ENCODE data around the gene NXPH3. TPM values are rescaled to one million over a fixed set of nuclear protein-coding genes. Genes with fewer than 3 reads are reported as not detected.

NXPH3 gene
- total and polyA plus RNA-seq, 9 of the 15 experiments (the other 6 are each of a cell fraction or from before 2014, with no cell fraction given): 0.04 to 0.27 (median 0.07) TPM; not detected in 2

GRCh38 chr17:49579522-49579921 lies 3.9 kb downstream of the NXPH3 start (continued):
- TF ChIP-seq KDM1A (IDR thresholded peaks at IDR 0.05) (no peak), ELF4 (CRISPR knock-in tag; IDR thresholded peaks at IDR 0.05) (no peak)
- TF ChIP-seq, protein P1, sequence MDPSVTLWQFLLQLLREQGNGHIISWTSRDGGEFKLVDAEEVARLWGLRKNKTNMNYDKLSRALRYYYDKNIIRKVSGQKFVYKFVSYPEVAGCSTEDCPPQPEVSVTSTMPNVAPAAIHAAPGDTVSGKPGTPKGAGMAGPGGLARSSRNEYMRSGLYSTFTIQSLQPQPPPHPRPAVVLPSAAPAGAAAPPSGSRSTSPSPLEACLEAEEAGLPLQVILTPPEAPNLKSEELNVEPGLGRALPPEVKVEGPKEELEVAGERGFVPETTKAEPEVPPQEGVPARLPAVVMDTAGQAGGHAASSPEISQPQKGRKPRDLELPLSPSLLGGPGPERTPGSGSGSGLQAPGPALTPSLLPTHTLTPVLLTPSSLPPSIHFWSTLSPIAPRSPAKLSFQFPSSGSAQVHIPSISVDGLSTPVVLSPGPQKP (CRISPR knock-in tag; IDR thresholded peaks at IDR 0.05): no peak

DNA sequence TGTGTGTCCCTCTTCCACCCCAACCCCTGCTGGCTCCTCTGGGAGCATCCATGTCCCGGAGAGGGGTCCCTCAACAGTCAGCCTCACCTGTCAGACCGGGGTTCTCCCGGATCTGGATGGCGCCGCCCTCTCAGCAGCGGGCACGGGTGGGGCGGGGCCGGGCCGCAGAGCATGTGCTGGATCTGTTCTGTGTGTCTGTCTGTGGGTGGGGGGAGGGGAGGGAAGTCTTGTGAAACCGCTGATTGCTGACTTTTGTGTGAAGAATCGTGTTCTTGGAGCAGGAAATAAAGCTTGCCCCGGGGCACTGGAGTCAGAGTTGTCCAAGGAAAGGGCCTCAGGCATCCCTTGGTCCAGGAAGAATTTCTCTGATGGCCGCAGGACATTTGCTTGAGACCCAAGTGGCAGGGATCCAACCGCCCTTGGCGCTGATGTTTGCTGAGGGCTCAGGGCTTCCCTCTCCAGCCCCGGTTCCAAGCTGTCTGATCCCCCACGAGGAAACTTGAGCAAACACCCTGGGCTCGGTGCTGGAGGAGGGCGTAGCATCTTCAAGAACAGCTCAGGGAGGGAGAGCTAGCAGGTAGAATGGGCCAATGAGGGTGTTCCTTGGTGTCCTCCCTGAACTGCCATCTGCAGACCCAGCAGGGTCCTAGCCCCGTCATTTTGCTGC lies 4.5 kb downstream of the NXPH3 start:
- H4K20me1 ChIP-seq (replicated peaks; ENCODE audit: control insufficient read depth, insufficient read depth, low read length): peaks cover 5% of the 10 kb centered on the region
- BruUV-seq (replicated peaks): no TSS peak
- TF ChIP-seq SETDB1 (IDR thresholded peaks at IDR 0.05; ENCODE audit: low read length) (no peak), ZC3H8 (IDR thresholded peaks at IDR 0.05) (no peak), HNRNPL (IDR thresholded peaks at IDR 0.05; ENCODE audit: low read depth, low read length) (no peak), ASH1L (IDR thresholded peaks at IDR 0.05; ENCODE audit: borderline replicate concordance, low read depth, partially characterized antibody) (no peak), ZNF165 (CRISPR knock-in tag; IDR thresholded peaks at IDR 0.05; ENCODE audit: borderline replicate concordance) (no peak), GATA2 (CRISPR knock-in tag; IDR thresholded peaks at IDR 0.05) (no peak), ZNF24 (IDR thresholded peaks at IDR 0.05) (no peak), ZKSCAN1 (IDR thresholded peaks at IDR 0.05; ENCODE audit: low read depth, low read length) (no peak), ZC3H4 (CRISPR knock-in tag; IDR thresholded peaks at IDR 0.05; ENCODE audit: borderline replicate concordance) (no peak), ZNF146 (CRISPR knock-in tag; IDR thresholded peaks at IDR 0.05; ENCODE audit: unreplicated experiment) (no peak)
- TF ChIP-seq, protein P1 (CRISPR knock-in tag; IDR thresholded peaks at IDR 0.05): no peak
- TF ChIP-seq, protein P2, sequence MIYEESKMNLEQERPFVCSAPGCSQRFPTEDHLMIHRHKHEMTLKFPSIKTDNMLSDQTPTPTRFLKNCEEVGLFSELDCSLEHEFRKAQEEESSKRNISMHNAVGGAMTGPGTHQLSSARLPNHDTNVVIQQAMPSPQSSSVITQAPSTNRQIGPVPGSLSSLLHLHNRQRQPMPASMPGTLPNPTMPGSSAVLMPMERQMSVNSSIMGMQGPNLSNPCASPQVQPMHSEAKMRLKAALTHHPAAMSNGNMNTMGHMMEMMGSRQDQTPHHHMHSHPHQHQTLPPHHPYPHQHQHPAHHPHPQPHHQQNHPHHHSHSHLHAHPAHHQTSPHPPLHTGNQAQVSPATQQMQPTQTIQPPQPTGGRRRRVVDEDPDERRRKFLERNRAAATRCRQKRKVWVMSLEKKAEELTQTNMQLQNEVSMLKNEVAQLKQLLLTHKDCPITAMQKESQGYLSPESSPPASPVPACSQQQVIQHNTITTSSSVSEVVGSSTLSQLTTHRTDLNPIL (CRISPR knock-in tag; IDR thresholded peaks at IDR 0.05): no peak
- TF ChIP-seq, protein P3, sequence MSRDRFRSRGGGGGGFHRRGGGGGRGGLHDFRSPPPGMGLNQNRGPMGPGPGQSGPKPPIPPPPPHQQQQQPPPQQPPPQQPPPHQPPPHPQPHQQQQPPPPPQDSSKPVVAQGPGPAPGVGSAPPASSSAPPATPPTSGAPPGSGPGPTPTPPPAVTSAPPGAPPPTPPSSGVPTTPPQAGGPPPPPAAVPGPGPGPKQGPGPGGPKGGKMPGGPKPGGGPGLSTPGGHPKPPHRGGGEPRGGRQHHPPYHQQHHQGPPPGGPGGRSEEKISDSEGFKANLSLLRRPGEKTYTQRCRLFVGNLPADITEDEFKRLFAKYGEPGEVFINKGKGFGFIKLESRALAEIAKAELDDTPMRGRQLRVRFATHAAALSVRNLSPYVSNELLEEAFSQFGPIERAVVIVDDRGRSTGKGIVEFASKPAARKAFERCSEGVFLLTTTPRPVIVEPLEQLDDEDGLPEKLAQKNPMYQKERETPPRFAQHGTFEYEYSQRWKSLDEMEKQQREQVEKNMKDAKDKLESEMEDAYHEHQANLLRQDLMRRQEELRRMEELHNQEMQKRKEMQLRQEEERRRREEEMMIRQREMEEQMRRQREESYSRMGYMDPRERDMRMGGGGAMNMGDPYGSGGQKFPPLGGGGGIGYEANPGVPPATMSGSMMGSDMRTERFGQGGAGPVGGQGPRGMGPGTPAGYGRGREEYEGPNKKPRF (IDR thresholded peaks at IDR 0.05; ENCODE audit: low read depth, low read length): no peak

More for the DNA sequence above, 4.5 kb downstream of the NXPH3 start:
- FAIRE-seq (no peak), ATAC-seq (no peak), DNase-seq (ENCODE audit: extremely low read depth in 1 of 4, low spot score in 3 of 4) (no peak)
- intact Hi-C loops (cut with micrococcal nuclease) (no loop called here), in situ Hi-C loops (cut with MboI) (no loop called here)
- no peaks in the 10 kb centered on the region; a peak in 1 of 5 replicates for H3K27me3 ChIP-seq (ENCODE audit: control insufficient read depth in 2 of 2, insufficient read depth in 2 of 2, low read length in 2 of 2)
- ChIA-PET POLR2A (interaction anchor here (0.5 to 1.5 kb wide), 3 partner anchors 105 to 292 kb away, joined by 3 to 5 read pairs (median 5); no protein-coding TSS in a partner anchor), CTCF (ENCODE audit: low intra/inter-chr PET ratio) (no interaction called here)
- H3K36me3 ChIP-seq (ENCODE audit: control insufficient read depth, insufficient read depth, low read length): no peaks in the 10 kb centered on the region
- H3K9me1 ChIP-seq (ENCODE audit: control insufficient read depth, insufficient read depth, low read length): no peaks in the 10 kb centered on the region
- no peak overlapping the region for H3K4me3 ChIP-seq
- H3K9ac ChIP-seq (ENCODE audit: insufficient read depth in 1 of 2, low read depth in 2 of 2, low read length in 2 of 2): peak overlapping the region in 1 of 2 experiments; percentile 41; a peak in 1 of 4 replicates
- H3K9me3 ChIP-seq (replicated peaks; ENCODE audit: control insufficient read depth, insufficient read depth, low read depth, low read length): no peaks in the 10 kb centered on the region
- peaks cover 8 to 51% of the 10 kb centered on the region in 2 experiments; a peak in 4 of 5 replicates for H3K4me1 ChIP-seq (replicated peaks in 1 of 2; ENCODE audit: control insufficient read depth in 2 of 2, insufficient read depth in 2 of 2, low read length in 2 of 2)
- H2AFZ ChIP-seq (ENCODE audit: low read depth, low read length): no peak overlapping the region
- no peak overlapping the region for H3K4me2 ChIP-seq (ENCODE audit: insufficient read depth, low read length)
- H3K27ac ChIP-seq (ENCODE audit: extremely low read depth, low read depth, low read length): no peak overlapping the region
- H3K79me2 ChIP-seq (ENCODE audit: control insufficient read depth, insufficient read depth, low read length): no peaks in the 10 kb centered on the region
- 39% methylated on average over 15 of the region's 21 CpGs for WGBS (ENCODE audit: insufficient coverage, low coverage, missing lambda C conversion rate)

All from K562 (cell line).